ENCODE measurements around the gene THUMPD2.
"Not testable (repeated sequence)": the region's sequence is repeated elsewhere in the genome, so short reads cannot be mapped to it uniquely, and the experiment has no call there.

THUMPD2 gene, protein sequence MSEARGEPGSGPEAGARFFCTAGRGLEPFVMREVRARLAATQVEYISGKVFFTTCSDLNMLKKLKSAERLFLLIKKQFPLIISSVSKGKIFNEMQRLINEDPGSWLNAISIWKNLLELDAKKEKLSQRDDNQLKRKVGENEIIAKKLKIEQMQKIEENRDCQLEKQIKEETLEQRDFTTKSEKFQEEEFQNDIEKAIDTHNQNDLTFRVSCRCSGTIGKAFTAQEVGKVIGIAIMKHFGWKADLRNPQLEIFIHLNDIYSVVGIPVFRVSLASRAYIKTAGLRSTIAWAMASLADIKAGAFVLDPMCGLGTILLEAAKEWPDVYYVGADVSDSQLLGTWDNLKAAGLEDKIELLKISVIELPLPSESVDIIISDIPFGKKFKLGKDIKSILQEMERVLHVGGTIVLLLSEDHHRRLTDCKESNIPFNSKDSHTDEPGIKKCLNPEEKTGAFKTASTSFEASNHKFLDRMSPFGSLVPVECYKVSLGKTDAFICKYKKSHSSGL

DNA sequence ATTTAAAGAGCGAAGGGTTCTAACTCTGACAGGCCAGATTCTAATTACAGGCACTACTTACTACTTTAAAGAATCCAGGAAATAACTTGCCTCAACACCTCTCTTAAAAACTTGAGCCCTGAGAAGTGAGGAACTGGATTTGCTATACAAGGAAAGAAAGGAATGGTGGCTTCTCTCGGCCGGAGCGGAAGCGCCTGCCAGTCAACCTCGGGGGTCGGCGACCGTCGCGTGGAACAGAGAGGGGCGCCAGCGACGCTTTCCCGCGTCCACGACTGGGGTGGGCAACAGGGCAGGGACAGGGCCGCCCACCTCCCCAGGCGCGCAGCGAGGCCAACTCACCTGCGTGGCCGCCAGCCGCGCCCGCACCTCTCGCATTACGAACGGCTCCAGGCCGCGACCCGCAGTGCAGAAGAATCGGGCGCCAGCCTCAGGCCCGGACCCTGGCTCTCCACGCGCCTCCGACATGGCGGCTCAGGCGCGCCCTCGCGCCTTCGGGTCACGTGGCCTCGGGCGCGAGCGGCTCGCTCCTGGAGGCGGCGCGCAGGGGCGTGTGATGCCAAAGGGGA lies at the start of gene THUMPD2:
Gene THUMPD2, minus strand, starts transcription at position 484 of the 566 bp plus-strand sequence. Its CDS starts 19 bp downstream, at position 465.
- DNase-seq (ENCODE audit: low read depth, low spot score): peak; percentile 20

DNA sequence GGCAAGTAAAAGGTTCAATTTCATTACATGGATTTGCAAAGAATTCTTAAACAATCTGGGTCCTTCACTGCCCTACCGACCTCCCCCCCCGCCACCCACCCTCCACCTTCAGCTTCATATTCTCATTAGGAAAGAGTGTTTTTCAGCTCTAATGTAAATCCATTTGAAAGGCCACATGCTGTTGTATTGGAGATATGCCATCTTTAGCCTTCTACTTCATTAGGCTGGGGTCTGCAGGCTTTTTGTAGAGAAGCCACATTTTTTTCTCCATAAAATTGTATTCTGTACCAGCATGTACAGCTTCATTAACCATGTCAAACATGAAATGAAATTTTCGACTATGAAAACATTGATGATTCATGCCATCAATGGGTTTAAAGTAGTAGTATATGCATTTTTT lies 42.8 kb upstream of the THUMPD2 start:
- no peak for DNase-seq (ENCODE audit: low read depth, low spot score)

DNA sequence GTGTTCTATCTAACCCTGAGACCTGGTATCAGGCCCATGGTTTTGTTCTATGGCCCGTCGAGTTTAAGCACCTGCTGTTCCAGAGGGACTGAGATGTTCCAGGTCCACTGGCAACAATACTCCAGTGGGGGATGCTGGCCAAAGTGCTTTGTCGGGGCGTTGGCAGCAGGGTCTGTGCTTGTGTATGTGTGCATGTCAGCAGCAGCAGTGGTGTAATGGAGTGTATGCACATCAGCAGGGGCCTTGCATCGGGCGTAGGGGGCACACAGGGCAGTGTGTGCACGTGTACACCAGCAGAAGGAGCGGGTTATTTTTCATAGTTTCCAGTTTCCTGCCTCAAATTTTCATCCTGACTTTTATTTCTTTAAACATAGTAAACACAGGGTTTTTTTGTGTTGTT lies 37.8 kb upstream of the THUMPD2 start:
- no peak for DNase-seq (ENCODE audit: low read depth, low spot score)

DNA sequence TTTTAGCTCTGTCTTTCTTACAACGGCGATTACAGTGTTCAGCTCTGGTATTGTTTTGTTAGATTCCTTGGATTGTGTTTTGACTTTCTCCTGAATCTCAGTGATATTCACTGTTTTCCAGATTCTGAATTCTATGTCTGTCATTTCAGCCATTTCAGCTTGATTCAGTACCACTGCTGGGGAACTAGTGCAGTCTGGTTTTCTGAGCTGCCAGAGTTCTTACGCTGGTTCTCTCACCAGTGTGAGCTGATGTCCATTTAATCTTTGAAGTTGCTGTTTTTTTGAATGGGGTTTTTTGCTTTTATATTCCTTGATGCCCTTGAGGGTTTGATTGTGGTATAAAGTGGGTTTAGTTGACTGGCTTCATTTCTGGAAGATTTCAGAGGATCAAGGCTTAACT lies 37.4 kb upstream of the THUMPD2 start:
- DNase-seq (ENCODE audit: low read depth, low spot score): no peak

DNA sequence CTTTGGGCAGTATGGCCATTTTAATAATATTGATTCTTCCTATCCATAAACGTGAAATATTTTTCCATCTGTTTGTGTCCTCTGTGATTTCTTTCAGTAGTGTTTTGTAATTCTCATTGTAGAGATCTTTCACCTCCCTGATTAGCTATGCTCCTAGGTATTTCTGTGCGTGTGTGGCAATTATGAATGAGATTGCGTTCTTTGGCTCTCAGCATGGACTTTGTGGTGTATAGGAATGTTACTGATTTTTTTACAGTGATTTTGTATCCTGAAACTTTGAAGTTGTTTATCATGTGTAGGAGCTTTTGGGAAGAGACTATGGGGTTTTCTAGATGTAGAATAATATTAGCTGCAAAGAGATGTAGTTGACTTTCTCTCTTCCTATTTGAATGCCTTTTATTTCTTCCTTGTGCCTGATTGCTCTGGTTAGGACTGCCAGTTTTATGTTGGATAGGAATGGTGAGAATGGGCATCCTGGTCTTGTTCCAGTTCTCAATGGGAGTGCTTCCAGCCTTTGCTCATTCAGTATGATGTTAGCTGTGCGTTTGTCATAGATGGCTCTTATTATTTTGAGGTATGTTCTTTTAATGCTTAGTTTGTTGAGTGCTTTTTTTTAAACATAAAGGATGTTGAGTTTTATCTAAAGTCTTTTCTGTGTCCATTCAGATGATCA lies 27.0 kb upstream of the THUMPD2 start:
- DNase-seq (ENCODE audit: low read depth, low spot score): no peak

DNA sequence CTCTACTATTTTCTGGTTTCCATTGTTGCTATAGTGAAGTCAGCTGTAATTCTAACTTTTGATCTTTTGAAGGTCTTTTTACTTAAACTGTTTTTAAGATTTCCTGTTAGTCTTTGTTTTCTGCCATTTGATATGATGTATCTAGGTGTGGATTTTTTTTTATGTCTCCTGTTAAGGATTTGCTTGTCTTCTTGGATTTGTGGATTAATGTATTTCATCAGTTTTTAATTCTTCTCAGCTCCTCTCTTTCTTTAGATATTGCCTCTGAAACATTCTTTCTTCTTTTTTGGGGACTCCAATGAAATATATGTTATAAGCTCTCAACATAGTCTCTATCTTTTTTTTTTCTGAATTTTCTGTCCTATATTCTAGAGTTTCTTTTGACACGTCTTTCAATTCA lies 24.8 kb upstream of the THUMPD2 start:
- DNase-seq (ENCODE audit: low read depth, low spot score): no peak

DNA sequence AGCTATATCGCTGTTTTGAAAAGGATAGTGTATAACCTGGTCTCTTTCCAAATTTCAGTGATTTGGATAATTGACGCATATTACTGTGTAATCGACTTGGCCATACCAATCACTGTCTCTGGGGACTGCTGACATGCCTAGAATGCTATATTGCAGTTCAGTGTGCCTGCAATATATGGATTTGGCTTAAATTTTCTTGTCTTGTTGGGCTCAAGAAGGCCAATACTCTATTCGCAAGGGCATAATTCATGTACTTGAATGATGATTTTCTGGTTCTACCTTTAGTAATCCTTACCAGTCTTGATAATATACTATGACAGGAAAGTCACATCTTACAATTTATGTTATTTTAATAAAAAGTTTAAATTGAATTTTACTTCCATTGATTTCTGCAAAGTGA lies 21.7 kb upstream of the THUMPD2 start:
- no peak for DNase-seq (ENCODE audit: low read depth, low spot score)

DNA sequence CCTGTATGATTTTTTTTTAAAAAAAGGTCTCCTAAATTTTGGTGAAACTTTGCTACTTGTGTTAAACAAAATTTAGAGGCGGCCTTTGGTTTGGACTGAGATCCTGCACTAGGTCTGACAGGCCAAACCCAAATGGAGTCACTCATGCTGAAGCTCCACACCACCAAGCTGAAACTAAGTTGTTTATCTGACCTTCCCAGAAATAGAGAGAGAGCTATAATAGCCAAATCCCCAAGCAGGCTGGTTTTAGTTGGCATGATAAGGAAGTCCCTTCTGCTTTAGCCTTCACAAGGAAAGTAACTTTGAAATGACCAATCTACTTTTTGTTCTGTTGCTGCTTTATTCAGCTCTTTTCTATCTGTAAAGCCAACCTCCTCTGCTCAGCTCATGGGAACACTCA lies 17.1 kb upstream of the THUMPD2 start:
- no peak for DNase-seq (ENCODE audit: low read depth, low spot score)

DNA sequence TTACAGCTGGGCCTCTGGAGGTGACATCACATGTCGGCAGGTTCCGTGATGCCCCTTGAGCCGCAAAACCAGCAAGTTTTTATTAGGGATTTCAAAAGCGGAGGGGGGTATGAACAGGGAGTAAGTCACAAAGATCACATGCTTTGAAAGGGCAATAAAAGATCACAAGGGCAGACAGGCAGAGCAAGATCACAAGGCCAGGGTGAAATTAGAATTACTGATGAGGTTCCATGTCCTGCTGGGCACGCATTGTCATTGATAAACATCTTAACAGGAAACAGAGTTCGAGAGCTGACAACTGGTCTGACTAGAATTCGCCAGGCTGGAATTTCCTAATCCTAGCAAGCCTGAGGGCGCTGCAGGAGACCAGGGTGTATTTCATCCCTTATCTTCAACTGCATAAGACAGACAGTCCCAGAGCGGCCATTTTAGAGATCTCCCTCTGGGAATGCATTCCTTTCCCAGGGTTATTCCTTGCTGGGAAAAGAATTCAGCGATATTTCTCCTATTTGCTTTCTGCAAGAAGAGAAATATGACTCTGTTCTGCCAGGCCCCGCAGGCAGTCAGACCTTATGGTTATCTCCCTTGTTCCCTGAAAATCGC lies 11.3 kb upstream of the THUMPD2 start:
- not testable (repeated sequence) for DNase-seq (ENCODE audit: low read depth, low spot score)

DNA sequence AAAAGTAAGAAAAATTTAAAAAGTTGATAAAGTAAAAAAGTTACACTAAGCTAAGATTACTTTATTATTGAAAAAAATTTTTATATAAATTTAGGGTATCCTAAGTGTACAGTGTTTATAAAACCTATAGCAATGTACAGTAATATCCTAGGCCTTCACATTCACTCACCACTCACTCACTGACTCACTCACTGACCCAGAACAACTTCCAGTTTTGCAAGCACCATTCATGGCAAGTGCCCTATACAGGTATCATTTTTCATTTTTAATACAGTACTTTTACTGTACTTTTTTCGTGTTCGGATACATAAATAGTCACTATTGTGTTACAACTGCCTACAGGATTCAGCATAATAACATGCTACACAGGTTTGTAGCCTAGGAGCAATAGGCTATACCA lies 8.9 kb upstream of the THUMPD2 start:
- no peak for DNase-seq (ENCODE audit: low read depth, low spot score)

DNA sequence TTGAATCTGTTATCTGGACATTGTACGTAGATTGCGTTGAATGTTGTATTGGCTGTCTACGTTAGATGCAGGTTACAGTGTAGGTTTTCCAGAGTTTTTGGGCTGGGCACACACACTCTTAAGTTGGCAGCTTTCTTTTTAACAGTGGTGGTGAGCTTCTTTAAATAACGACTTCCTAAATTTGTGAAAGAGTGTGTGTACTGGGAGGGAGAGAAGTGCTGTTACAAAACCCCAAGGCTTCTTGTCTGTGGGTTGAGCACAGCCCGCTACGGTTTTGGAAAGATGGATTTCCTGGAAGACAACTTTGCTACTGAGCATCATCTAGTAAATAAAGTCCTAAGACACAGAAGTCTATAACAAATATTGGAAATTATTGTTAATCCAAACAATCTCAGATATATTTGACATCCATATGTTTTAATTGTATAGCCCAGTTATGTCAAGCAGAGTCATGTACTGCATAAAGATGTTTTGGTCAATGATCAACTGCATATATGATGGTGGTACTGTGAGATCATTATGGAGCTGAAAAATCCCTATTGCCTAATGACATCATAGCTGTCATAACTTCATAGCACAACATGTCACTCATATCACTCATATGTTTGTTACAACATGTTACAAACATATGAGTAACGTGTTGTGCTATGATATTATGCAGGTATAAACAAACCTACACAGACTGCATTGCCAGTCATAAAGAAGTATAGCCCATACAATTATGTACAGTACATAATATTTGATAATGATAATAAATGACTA lies 7.9 kb upstream of the THUMPD2 start:
- DNase-seq (ENCODE audit: low read depth, low spot score): no peak

DNA sequence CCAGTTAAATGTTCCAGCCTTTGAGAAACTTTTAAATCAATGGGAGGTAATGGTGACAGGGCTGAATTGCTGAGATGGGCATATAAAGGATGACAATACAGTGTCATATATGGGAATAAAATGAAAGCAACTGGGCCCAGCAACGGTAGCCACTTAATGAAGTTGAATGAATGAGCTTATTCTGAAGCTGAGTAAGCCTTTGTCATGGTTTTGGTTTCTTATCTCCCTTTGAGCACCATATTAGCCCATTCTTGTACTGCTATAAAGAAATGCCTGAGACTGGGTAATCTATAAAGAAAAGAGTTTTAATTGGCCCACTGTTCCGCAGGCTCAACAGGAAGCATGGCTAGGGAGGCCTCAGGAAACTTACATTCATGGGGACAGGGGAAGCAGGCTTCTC lies 3.5 kb upstream of the THUMPD2 start:
- DNase-seq (ENCODE audit: low read depth, low spot score): no peak

DNA sequence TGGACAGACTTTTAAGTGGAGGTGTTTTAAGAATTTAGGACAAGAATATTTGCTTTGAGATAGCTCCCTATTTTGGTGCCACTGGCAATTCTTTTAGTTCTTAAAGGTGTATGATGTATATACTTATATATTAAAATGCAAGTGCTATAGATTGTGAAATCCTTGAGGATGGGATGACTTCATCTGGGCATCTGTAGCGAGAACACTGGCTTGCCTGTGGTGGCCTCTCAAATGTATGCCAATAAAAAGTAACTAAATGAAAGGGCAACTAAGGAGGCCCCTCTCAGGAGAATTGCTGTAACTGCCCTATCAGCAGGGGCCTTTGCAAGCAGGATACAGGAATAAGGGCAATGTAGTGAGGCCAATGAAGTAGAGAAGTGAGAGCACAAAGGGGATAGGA lies 2.6 kb upstream of the THUMPD2 start:
- DNase-seq (ENCODE audit: low read depth, low spot score): no peak

DNA sequence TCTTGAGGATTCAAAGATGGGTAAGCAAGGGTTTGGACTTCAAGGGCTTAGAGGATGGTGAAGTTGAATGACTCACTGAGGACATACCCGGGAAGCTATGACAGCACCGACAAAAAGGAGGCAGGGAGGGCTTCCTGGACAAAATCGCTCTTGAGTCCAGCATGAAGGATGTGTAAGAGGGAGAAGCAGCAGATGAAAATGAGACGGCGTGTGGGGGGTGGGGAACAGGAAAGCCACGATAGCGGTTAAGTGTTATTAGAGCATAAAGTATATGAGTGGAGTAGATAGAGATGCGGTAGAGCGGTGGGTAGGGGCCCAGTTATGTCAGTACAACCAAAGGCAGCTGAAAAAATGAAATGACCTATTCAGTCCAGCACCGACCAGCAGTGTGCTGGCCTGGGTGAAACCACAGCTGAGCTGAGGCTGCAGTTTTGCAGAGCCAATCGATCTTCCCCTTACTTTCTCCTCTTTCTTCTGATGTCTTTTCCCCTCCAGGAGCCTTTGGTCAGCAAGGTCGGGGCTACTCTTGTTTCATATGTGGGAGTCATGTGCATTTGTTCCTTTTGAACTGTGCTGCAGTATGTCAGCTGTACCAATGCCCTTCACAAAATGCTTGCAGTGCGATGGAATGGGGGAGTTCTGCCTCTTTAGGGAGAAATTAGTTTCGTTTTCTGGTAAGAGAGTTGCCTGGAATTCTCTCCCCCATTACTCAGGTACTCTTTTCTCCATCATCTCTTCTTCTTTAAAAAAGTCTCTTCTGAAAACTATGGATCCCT lies 2.0 kb upstream of the THUMPD2 start:
- no peak for DNase-seq (ENCODE audit: low read depth, low spot score)

DNA sequence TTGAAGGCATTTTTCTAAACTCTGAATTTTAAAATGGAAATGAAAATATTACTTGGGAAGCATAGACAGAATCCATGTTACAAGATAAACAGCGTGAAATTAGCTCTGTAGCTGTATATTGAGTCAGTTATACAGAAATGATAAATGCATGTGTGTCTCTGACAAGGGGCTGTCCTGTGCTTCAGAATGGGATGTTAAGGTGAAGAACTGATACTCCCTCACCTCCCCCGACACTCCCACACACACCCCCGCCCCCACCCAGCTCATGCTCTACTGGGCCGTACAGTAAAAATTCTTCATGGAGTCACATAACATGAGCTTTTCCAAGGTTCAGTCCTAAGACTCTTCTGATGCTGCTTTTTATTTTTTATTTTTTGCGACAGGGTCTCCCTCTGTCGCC lies 869 bp upstream of the THUMPD2 start:
- no peak for DNase-seq (ENCODE audit: low read depth, low spot score)

DNA sequence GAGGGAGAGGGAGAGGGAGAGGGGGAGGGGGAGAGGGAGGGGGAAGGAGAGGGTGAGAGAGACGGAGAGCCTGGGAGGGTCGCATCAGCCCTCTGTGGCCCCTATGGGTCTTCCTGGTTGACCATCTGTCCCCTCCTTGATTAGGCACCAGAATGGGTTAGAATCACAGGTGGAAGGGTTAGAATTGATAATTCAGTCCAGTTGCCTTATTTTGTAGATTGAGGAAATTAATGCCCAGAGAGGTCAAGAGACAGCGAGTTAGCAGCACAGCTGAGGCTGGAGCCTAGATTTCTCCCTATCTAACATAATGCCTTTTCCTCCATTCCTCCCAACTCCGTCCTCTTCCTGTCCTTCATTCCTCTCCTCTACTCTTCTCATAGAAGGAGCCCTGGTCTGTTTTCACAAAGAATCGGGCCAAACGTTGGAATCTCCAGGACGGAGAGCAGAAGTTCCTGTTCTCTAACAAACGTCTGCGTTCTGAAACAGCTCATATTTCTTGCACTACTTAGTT lies 338 bp upstream of the THUMPD2 start:
- DNase-seq (ENCODE audit: low read depth, low spot score): no peak

DNA sequence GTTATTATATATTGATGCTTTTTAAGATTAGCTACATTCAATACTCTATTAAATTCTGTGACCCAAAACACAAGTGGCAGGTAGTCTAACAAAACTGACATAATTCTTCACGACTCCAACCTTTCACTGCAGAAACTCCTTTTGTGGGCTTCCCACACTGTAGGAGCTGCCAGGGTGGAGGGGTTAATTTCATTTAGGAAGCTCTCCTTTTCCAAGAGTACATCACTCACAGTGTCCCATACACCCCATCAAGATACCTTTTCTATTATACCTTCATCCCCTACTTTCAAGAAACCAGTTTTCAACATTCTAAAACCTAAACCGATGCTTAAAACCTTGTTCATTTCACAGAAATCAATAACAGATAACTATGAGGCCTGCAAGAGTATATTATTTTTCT lies 825 bp downstream of the THUMPD2 start:
- DNase-seq (ENCODE audit: low read depth, low spot score): no peak

DNA sequence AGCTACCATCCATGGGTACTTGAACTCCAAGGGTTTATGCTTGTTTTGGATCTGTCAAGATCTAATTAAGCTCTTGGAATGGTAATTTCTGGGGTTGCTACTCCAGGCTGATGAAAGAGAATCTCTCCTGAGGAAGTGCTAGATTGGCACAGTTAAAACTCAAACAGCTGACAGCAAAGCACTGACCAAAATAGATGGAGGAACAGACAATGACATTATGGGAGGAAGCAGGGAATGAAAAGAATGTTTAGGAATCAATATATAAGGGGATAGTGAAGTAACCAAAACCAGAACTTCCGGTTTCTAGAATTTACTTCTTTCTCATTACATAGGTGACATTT lies 6.3 kb downstream of the THUMPD2 start:
- no peak for DNase-seq (ENCODE audit: low read depth, low spot score)

DNA sequence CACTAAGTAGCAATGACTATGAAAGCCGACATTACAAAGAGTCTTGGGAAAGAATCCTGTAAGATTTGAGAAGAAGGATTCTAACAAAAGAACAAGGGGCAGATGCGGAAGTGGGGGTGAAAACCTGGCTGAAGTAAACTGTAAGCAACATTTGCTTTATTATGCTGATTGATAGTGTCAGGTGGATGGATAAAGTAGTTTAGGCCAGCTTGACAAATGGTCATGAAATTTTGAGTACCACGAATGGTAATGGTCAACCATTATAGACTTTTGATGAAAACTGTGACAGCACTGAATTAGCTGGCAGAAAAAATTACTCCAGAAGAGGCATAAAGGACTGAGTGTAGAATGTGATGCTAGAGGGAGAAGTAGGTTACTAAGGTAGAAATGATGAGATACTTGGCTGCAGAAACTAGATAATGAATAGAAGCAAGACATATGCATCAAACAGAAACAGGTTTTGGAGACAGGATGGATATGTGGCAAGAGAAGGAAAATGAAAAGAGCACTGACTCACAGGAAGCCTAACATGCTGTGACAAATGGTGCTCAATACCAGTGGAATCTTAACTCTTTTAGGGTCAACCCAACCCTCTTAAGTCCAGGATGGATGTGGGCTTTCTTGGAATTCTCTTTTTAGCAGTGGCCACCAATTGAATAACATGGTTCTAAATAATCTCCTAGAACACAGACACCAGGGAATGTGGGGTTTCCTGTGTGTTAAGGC lies 6.8 kb downstream of the THUMPD2 start:
- DNase-seq (ENCODE audit: low read depth, low spot score): no peak

DNA sequence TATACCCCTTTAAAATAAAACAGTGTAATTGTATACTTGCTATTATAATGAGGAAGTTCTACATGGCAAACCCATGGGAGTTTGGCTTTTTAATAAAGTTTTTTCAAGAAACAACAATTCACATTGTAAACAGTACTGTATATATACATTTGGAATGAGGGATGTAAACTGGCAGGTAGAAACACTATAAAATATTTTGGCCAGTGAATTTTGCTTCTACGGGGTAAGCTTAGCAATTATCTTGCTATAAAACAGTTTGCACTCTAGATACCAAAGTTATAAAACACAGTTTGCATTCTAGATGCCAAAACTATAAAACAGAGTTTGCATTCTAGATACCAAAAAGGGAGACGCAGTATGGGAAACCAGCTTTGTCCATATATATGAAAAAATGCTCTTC lies 16.6 kb downstream of the THUMPD2 start:
- DNase-seq (ENCODE audit: low read depth, low spot score): no peak
